Left lung (tissue), 10 donors: Measurements from ENCODE around the gene ZC3H14. TPM values are rescaled to one million over a fixed set of nuclear protein-coding genes. Genes with fewer than 3 reads are reported as not detected.

Source experiments
- ATAC-seq: fragments of 200-7000 bp; cut with Tn5 transposase; one replicate; pipeline ENCODE4 v1.9.1; 2020; ENCODE audit warnings: moderate library complexity
- DNase-seq, 4 donors: peaks; one replicate each; pipeline ENCODE4 v3.0.0-alpha.2; 2013 to 2020
- H3K27ac ChIP-seq, 2 donors: fragments of 200-600 bp; sonication (generic) in 1 of 2; one replicate each; pipeline versions ENCODE4 v1.5.0 to v1.8.0; 2020 to 2021
- H3K27me3 ChIP-seq, 2 donors: fragments of 200-600 bp; sonication (generic) in 1 of 2; one replicate each; pipeline versions ENCODE4 v1.5.0 to v1.8.0; 2020 to 2021
- H3K36me3 ChIP-seq, 2 donors: fragments of 200-600 bp; sonication (generic) in 1 of 2; one replicate each; pipeline versions ENCODE4 v1.5.0 to v1.8.0; 2020 to 2021
- H3K4me1 ChIP-seq, 2 donors: fragments of 200-600 bp; one replicate each; pipeline ENCODE4 v1.8.0; 2021
- H3K4me3 ChIP-seq, 2 donors: fragments of 200-600 bp; sonication (generic) in 1 of 2; one replicate each; pipeline versions ENCODE4 v1.5.0 to v1.8.0; 2020 to 2021; ENCODE audit warnings: mild to moderate bottlenecking in 1 of 2
- H3K9me3 ChIP-seq, 2 donors: fragments of 200-600 bp; sonication (generic) in 1 of 2; one replicate each; pipeline versions ENCODE4 v1.5.0 to v1.8.0; 2020 to 2021
- CTCF ChIP-seq, 2 donors: fragments of 200-600 bp; sonication (generic) in 1 of 2; IDR thresholded peaks; one replicate each; pipeline versions ENCODE4 v1.5.0 to v1.8.0; 2021; ENCODE audit warnings: antibody characterized with exemption in 2 of 2
- intact Hi-C, 2 donors: fragments of 100-400 bp; cut with DNase I; formaldehyde crosslinking; loops; one replicate each; pipeline versions ENCODE4 v1.11.2 to v1.14.2; 2022
- polyA plus RNA-seq, 6 donors: library from polyadenylated mRNA; unstranded; fragments of 120-200 nt; gene quantifications; one replicate each; pipeline ENCODE4 v1.2.1, GENCODE V29; 2013; ENCODE audit not compliant: insufficient read length in 6 of 6
- total RNA-seq, 2 donors: library from RNA; stranded (reverse); fragmentation: NEBNext Ultra II Directional; extraction: Animal tissue kit (Norgen Biotek cat#: 25700); gene quantifications; one replicate each; pipeline ENCODE4 v1.2.1, GENCODE V29; 2021
- donor health status: DM: no; HTN: yes; CAD: no.
- donor health status: DM: no; HTN: no; CAD: no.

Gene ZC3H14
- total and polyA plus RNA-seq, 8 donors = 46.6 to 86.2 (median 80.0) TPM

DNA sequence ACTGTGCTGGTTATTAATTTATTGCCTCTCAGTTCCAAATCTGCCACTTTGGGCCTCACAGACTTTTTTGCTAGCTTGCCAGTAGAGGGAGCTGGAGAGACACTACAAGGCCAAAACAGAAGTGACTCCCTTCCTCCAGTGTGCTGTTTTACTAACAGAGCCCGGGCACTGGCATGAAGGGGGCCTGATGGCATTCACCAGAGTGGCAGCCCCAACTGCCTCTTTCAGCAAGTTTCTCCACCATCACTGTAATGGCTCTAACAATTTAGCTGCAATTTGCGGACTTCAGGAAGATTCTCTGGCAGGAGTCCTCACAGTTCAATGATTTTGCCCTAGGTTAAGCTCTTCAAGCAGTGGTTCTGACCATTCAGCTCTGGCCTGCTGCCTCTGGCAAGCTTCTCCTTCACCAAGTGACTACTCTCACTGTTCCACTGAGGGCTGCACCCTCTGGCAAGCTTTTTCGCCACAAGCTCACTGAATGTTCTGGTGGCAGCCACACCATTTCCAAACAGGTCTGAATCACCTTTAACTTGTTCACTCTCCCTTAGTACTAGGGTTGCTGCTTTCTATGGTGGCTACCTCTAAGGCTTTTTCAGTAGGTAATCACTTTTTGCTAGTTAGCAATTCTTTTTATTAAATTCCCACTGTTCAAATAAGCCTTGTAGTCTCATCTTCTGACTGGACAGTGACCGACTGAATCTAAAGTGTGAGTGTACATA is 104.9 kb downstream of the ZC3H14 start:
- no peaks in the 10 kb centered on the region for H3K36me3 ChIP-seq
- TF ChIP-seq CTCF (IDR thresholded peaks at IDR 0.05) = peak; percentile 61 to 68
- intact Hi-C loops = no loop called here
- H3K4me3 ChIP-seq = no peak overlapping the region
- no peak overlapping the region for H3K27ac ChIP-seq
- peak in 2 of 4 donors; percentile 51 to 79 for DNase-seq
- H3K9me3 ChIP-seq = no peaks in the 10 kb centered on the region
- H3K4me1 ChIP-seq = peaks cover 0 to 3% of the 10 kb centered on the region in 2 donors
- peak; percentile 98 for ATAC-seq
- H3K27me3 ChIP-seq = no peaks in the 10 kb centered on the region

DNA sequence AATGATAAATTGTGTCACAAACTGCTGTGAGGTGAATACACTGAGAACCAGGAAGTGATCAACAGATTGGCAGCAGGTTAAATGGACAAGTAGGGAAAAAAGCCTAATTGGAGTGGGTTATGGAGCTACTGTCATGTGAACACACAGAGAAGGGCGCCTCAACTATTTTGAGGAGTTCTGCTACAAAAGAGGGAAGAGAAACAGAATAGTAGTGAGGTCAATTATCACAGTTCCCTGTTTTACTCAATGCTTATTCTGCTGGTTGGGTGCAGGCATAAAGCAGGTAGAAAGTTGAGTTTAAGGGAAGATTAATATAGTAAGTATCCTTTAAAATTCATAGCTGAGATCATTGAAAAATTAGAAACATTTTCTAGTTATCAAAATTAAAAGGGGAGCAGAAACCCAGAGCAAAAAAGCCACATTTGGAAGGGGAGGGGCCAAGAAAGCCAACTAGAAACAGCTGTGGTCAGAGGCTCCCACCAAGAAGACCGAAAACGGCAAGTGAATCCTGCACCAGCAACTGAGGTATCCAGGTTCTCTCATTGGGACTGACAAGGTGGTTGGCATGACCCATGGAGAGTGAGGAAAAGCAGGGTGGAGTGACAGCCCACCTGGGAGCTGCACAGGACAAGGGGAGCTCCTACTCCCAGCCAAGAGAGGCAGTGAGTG is 105.7 kb downstream of the ZC3H14 start:
- Histone ChIP-seq H3K4me3 (no peak overlapping the region), H3K27me3 (no peaks in the 10 kb centered on the region), H3K4me1 (peaks cover 0 to 3% of the 10 kb centered on the region in 2 donors), H3K36me3 (no peaks in the 10 kb centered on the region), H3K27ac (no peak overlapping the region), H3K9me3 (no peaks in the 10 kb centered on the region)
- DNase-seq = no peak
- intact Hi-C loops = no loop called here
- ATAC-seq = peak; percentile 30
- no peak for TF ChIP-seq CTCF (IDR thresholded peaks at IDR 0.05)

GRCh38 chr14:88669346-88669745 is 106.5 kb downstream of the ZC3H14 start:
- no peaks in the 10 kb centered on the region for H3K9me3 ChIP-seq
- intact Hi-C loops = no loop called here

More at GRCh38 chr14:88669346-88669745, 106.5 kb downstream of the ZC3H14 start:
- no peak for TF ChIP-seq CTCF (IDR thresholded peaks at IDR 0.05)
- Histone ChIP-seq H3K4me1 (peaks cover 0 to 3% of the 10 kb centered on the region in 2 donors), H3K4me3 (no peak overlapping the region), H3K27ac (no peak overlapping the region), H3K27me3 (no peaks in the 10 kb centered on the region), H3K36me3 (no peaks in the 10 kb centered on the region)
- DNase-seq (no peak), ATAC-seq (no peak)

Other genes with a start within 250 kb of the ZC3H14 start
- not detected for gene KCNK10, start 239.8 kb upstream of the ZC3H14 start, total RNA-seq
- gene KCNK10, start 239.8 kb upstream of the ZC3H14 start, polyA plus RNA-seq = under 1 TPM; 0.13 to 0.21 (median 0.16) TPM
- gene SPATA7, start 177.4 kb upstream of the ZC3H14 start, total RNA-seq = 10 to 100 TPM in 1 of 2 donors, 1 to 10 TPM in 1; 8.9 to 12.4 TPM
- 10 to 100 TPM; 22.8 to 31.4 (median 24.1) TPM for gene SPATA7, start 177.4 kb upstream of the ZC3H14 start, polyA plus RNA-seq
- 10 to 100 TPM; 26.8 to 33.0 TPM for gene PTPN21, start 8.0 kb upstream of the ZC3H14 start, total RNA-seq
- gene PTPN21, start 8.0 kb upstream of the ZC3H14 start, polyA plus RNA-seq = 10 to 100 TPM; 28.7 to 35.9 (median 29.8) TPM
- 1 to 10 TPM; 1.1 to 1.8 TPM for gene EML5, start 229.9 kb downstream of the ZC3H14 start, total RNA-seq
- 1 to 10 TPM; 1.5 to 2.3 (median 2.0) TPM for gene EML5, start 229.9 kb downstream of the ZC3H14 start, polyA plus RNA-seq